BLaER1 treated with 17β-estradiol and CSF1 and Interleukin-3, amounts not matched to agents 10 nM and 100 nM (cell line): ENCODE data around the gene KIAA1210.

ENCODE experiments used
- H3K27ac ChIP-seq, 11 experiments: shearing (Covaris generic); formaldehyde crosslinking; 2 replicates each; pipeline ENCODE4 v1.8.1; 2022
- H3K27me3 ChIP-seq, 11 experiments: shearing (Covaris generic); formaldehyde crosslinking; 2 replicates each; pipeline ENCODE4 v1.8.1; 2022
- H3K36me3 ChIP-seq, 11 experiments: shearing (Covaris generic); formaldehyde crosslinking; 2 replicates each; pipeline ENCODE4 v1.8.1; 2022
- H3K4me1 ChIP-seq, 10 experiments: shearing (Covaris generic); formaldehyde crosslinking; 2 replicates each; pipeline ENCODE4 v1.8.1; 2022
- H3K4me2 ChIP-seq, 11 experiments: shearing (Covaris generic); formaldehyde crosslinking; 2 replicates each; pipeline ENCODE4 v1.8.1; 2022
- H3K4me3 ChIP-seq, 10 experiments: shearing (Covaris generic); formaldehyde crosslinking; 2 replicates each; pipeline ENCODE4 v1.8.1; 2022
- H3K9ac ChIP-seq, 11 experiments: shearing (Covaris generic); formaldehyde crosslinking; 2 replicates each; pipeline ENCODE4 v1.8.1; 2022
- H3K9me3 ChIP-seq, 11 experiments: shearing (Covaris generic); formaldehyde crosslinking; replicated peaks in 1 of 11; 2 replicates each; pipeline ENCODE4 v1.8.1; 2022
- H4K20me1 ChIP-seq, 11 experiments: shearing (Covaris generic); formaldehyde crosslinking; 2 replicates each; pipeline ENCODE4 v1.8.1; 2022
- Cebpa-rat ChIP-seq, 11 experiments: shearing (Covaris generic); IDR thresholded peaks; 2 replicates each; pipeline ENCODE4 v1.8.1; 2022

Gene KIAA1210

GRCh38 chrX:119127650-119128049, at the start of gene KIAA1210:
KIAA1210 (minus strand) TSS chrX:119127812; CDS start chrX:119123642, 4,170 bp downstream.
- no peaks in the 10 kb centered on the region for H3K36me3 ChIP-seq
- H3K9ac ChIP-seq: no peak within 1 kb of the TSS
- H3K27ac ChIP-seq: no peak within 1 kb of the TSS
- no peaks in the 10 kb centered on the region; a peak in 1 of 22 replicates for H3K27me3 ChIP-seq
- TF ChIP-seq Cebpa-rat (IDR thresholded peaks at IDR 0.05): no peak
- H3K9me3 ChIP-seq: no peaks in the 10 kb centered on the region
- H3K4me2 ChIP-seq: no peak within 1 kb of the TSS
- no peak within 1 kb of the TSS for H3K4me3 ChIP-seq
- H3K4me1 ChIP-seq: peaks cover 0 to 11% (median 6%) of the 10 kb centered on the region in 10 experiments; a peak in 18 of 20 replicates
- H4K20me1 ChIP-seq: no peaks in the 10 kb centered on the region

- Histone ChIP-seq H3K4me2 (no peak overlapping the region), H3K9me3 (no peaks in the 10 kb centered on the region), H3K4me3 (no peak overlapping the region), H3K9ac (no peak overlapping the region), H3K27ac (no peak overlapping the region), H3K36me3 (no peaks in the 10 kb centered on the region), H4K20me1 (no peaks in the 10 kb centered on the region), H3K4me1 (no peaks in the 10 kb centered on the region), H3K27me3 (no peaks in the 10 kb centered on the region)
- no peak for TF ChIP-seq Cebpa-rat (IDR thresholded peaks at IDR 0.05)
These were observed 49.7 kb upstream of the KIAA1210 start for GRCh38 chrX:119177278-119177677.

GRCh38 chrX:119174900-119175299, 47.3 kb upstream of the KIAA1210 start:
- no peaks in the 10 kb centered on the region for H3K4me1 ChIP-seq
- no peak overlapping the region for H3K27ac ChIP-seq
- no peak overlapping the region for H3K9ac ChIP-seq
- no peaks in the 10 kb centered on the region for H3K27me3 ChIP-seq
- no peak overlapping the region for H3K4me2 ChIP-seq
- H3K9me3 ChIP-seq: no peaks in the 10 kb centered on the region
- no peak overlapping the region for H3K4me3 ChIP-seq
- H3K36me3 ChIP-seq: no peaks in the 10 kb centered on the region
- no peak for TF ChIP-seq Cebpa-rat (IDR thresholded peaks at IDR 0.05)
- no peaks in the 10 kb centered on the region for H4K20me1 ChIP-seq

- Histone ChIP-seq H3K27ac (no peak overlapping the region), H4K20me1 (no peaks in the 10 kb centered on the region), H3K4me1 (no peaks in the 10 kb centered on the region), H3K4me3 (no peak overlapping the region), H3K9ac (no peak overlapping the region), H3K9me3 (no peaks in the 10 kb centered on the region), H3K36me3 (no peaks in the 10 kb centered on the region), H3K27me3 (no peaks in the 10 kb centered on the region), H3K4me2 (no peak overlapping the region)
- TF ChIP-seq Cebpa-rat (IDR thresholded peaks at IDR 0.05): no peak
These were observed 40.5 kb upstream of the KIAA1210 start for GRCh38 chrX:119168104-119168503.

GRCh38 chrX:119158226-119158625, 30.6 kb upstream of the KIAA1210 start:
- H3K36me3 ChIP-seq: no peaks in the 10 kb centered on the region
- no peak overlapping the region for H3K4me3 ChIP-seq
- peak overlapping the region in 5 of 11 experiments; percentile 22 to 44 (median 31); a peak in 9 of 22 replicates for H3K4me2 ChIP-seq
- H4K20me1 ChIP-seq: no peaks in the 10 kb centered on the region
- no peak overlapping the region for H3K27ac ChIP-seq
- TF ChIP-seq Cebpa-rat (IDR thresholded peaks at IDR 0.05): no peak
- H3K9me3 ChIP-seq: no peaks in the 10 kb centered on the region
- no peak overlapping the region for H3K9ac ChIP-seq
- H3K4me1 ChIP-seq: peaks cover 0 to 18% (median 9%) of the 10 kb centered on the region in 10 experiments; a peak in 13 of 20 replicates
- H3K27me3 ChIP-seq: no peaks in the 10 kb centered on the region

GRCh38 chrX:119156241-119156640, 28.6 kb upstream of the KIAA1210 start:
- no peak overlapping the region for H3K27ac ChIP-seq
- H3K36me3 ChIP-seq: no peaks in the 10 kb centered on the region
- 0 out of 22 replicates have a peak overlapping the region, but pooled peaks of 1 of the 11 experiments have one; percentile 12 for H3K4me2 ChIP-seq
- no peaks in the 10 kb centered on the region for H4K20me1 ChIP-seq
- H3K4me3 ChIP-seq: no peak overlapping the region
- H3K4me1 ChIP-seq: peaks cover 0 to 18% (median 9%) of the 10 kb centered on the region in 10 experiments; a peak in 13 of 20 replicates
- H3K27me3 ChIP-seq: no peaks in the 10 kb centered on the region
- H3K9ac ChIP-seq: no peak overlapping the region
- TF ChIP-seq Cebpa-rat (IDR thresholded peaks at IDR 0.05): no peak
- no peaks in the 10 kb centered on the region for H3K9me3 ChIP-seq

GRCh38 chrX:119155416-119156035, 27.9 kb upstream of the KIAA1210 start:
- TF ChIP-seq Cebpa-rat (IDR thresholded peaks at IDR 0.05): peak; percentile 55 to 95 (median 80); a peak in 18 of 22 replicates
- no peaks in the 10 kb centered on the region; a peak in 1 of 22 replicates for H4K20me1 ChIP-seq
- H3K9me3 ChIP-seq: no peaks in the 10 kb centered on the region
- no peaks in the 10 kb centered on the region for H3K27me3 ChIP-seq
- H3K4me3 ChIP-seq: no peak overlapping the region
- H3K4me1 ChIP-seq: peaks cover 0 to 18% (median 9%) of the 10 kb centered on the region in 10 experiments; a peak in 13 of 20 replicates
- H3K4me2 ChIP-seq: 0 out of 22 replicates have a peak overlapping the region, but pooled peaks of 1 of the 11 experiments have one; percentile 12
- no peaks in the 10 kb centered on the region for H3K36me3 ChIP-seq
- no peak overlapping the region for H3K9ac ChIP-seq
- no peak overlapping the region for H3K27ac ChIP-seq

- Histone ChIP-seq H3K9me3 (no peaks in the 10 kb centered on the region), H3K27me3 (no peaks in the 10 kb centered on the region), H3K4me3 (no peak overlapping the region), H3K4me1 (peaks cover 0 to 10% (median under 1%) of the 10 kb centered on the region in 10 experiments; a peak in 5 of 20 replicates), H3K27ac (no peak overlapping the region), H4K20me1 (no peaks in the 10 kb centered on the region; a peak in 1 of 22 replicates), H3K9ac (no peak overlapping the region), H3K4me2 (no peak overlapping the region), H3K36me3 (no peaks in the 10 kb centered on the region)
- no peak for TF ChIP-seq Cebpa-rat (IDR thresholded peaks at IDR 0.05)
These were observed 23.4 kb upstream of the KIAA1210 start for GRCh38 chrX:119151051-119151380.

- no peaks in the 10 kb centered on the region for H3K27me3 ChIP-seq
- no peak overlapping the region for H3K4me2 ChIP-seq
- no peaks in the 10 kb centered on the region; a peak in 1 of 22 replicates for H4K20me1 ChIP-seq
- H3K4me3 ChIP-seq: no peak overlapping the region
- peaks cover 0 to 4% (median 0%) of the 10 kb centered on the region in 10 experiments; a peak in 1 of 20 replicates for H3K4me1 ChIP-seq
- H3K9ac ChIP-seq: no peak overlapping the region
- no peak overlapping the region for H3K27ac ChIP-seq
- no peaks in the 10 kb centered on the region for H3K9me3 ChIP-seq
- no peaks in the 10 kb centered on the region for H3K36me3 ChIP-seq
- no peak for TF ChIP-seq Cebpa-rat (IDR thresholded peaks at IDR 0.05)
These were observed 22.8 kb upstream of the KIAA1210 start for GRCh38 chrX:119150163-119151050.
